Fibroblast of lung (primary cell): ENCODE results near the gene DUSP16.

Experiments used
- CTCF ChIP-seq, 2 donors: IDR thresholded peaks in 1 of 2; conservative IDR thresholded peaks in 1 of 2; 1 replicate in 1 of 2; 2 replicates in 1 of 2; pipeline ENCODE4 v1.5.1; 2011 to 2012; ENCODE audit warnings: low read length in 2 of 2, control low read depth in 1 of 2, inconsistent platforms in 1 of 2, low read depth in 1 of 2, mild to moderate bottlenecking in 1 of 2
- EZH2 ChIP-seq: IDR thresholded peaks from 2 replicates; pipeline ENCODE4 v1.5.1; 2012; ENCODE audit warnings: low read length, control low read depth, mild to moderate bottlenecking; ENCODE audit errors: missing control alignments

- TF ChIP-seq CTCF (conservative IDR thresholded peaks at IDR 0.05 in 1 of 2, IDR thresholded peaks at IDR 0.05 in 1 of 2; ENCODE audit: low read depth in 1 of 2, low read length in 2 of 2) (no peak), EZH2 (no peak)
These were observed 37.3 kb upstream of the DUSP16 start for GRCh38 chr12:12599750-12600643.
